Neural progenitor cell (in vitro differentiated cells): ENCODE results near the gene BRIX1. TPM values are rescaled to one million over a fixed set of nuclear protein-coding genes. Genes with fewer than 3 reads are reported as not detected.
A peak's percentile ranks its signal among the peaks of the same experiment; 100 is the strongest.

ENCODE experiments used
- DNase-seq: peaks from one replicate; pipeline ENCODE4 v3.0.0-alpha.2; 2016; ENCODE audit warnings: low spot score
- H2AFZ ChIP-seq: fragments of 200-600 bp; sonication (generic); replicated peaks from 2 replicates; pipeline ENCODE4 v1.6.1; 2016; ENCODE audit warnings: antibody characterized with exemption
- H3F3A ChIP-seq: fragments of 200-600 bp; sonication (generic); 2 replicates; pipeline ENCODE4 v1.6.1; 2016; ENCODE audit warnings: antibody characterized with exemption, low read depth
- H3K27ac ChIP-seq: fragments of 200-600 bp; sonication (generic); 2 replicates; pipeline ENCODE4 v1.5.1; 2016; ENCODE audit warnings: mild to moderate bottlenecking
- H3K27me3 ChIP-seq: fragments of 200-600 bp; sonication (generic); 2 replicates; pipeline ENCODE4 v1.6.1; 2016; ENCODE audit warnings: mild to moderate bottlenecking, moderate library complexity
- H3K36me3 ChIP-seq: fragments of 200-600 bp; sonication (generic); 2 replicates; pipeline ENCODE4 v1.5.1; 2016
- H3K4me1 ChIP-seq: fragments of 200-600 bp; sonication (generic); 2 replicates; pipeline ENCODE4 v1.6.1; 2016; ENCODE audit warnings: mixed run types
- H3K4me2 ChIP-seq: fragments of 200-600 bp; sonication (generic); 2 replicates; pipeline ENCODE4 v1.6.1; 2016
- H3K4me3 ChIP-seq: fragments of 200-600 bp; sonication (generic); 2 replicates; pipeline ENCODE4 v1.5.1; 2016
- H3K79me2 ChIP-seq: fragments of 200-600 bp; sonication (generic); 2 replicates; pipeline ENCODE4 v1.6.1; 2016; ENCODE audit warnings: low read depth
- H3K9ac ChIP-seq: fragments of 200-600 bp; sonication (generic); 2 replicates; pipeline ENCODE4 v1.6.1; 2016
- H3K9me3 ChIP-seq: fragments of 200-600 bp; sonication (generic); 2 replicates; pipeline ENCODE4 v1.5.1; 2016; ENCODE audit warnings: low read depth
- H4K20me1 ChIP-seq: fragments of 200-600 bp; sonication (generic); 2 replicates; pipeline ENCODE4 v1.6.1; 2016; ENCODE audit warnings: low read depth
- H3K27ac Mint-ChIP-seq: 3 replicates; pipeline ENCODE4 v1.8.0; 2021; ENCODE audit warnings: mixed read lengths
- H3K27me3 Mint-ChIP-seq: 2 replicates; pipeline ENCODE4 v1.8.0; 2022; ENCODE audit warnings: low read depth, mild to moderate bottlenecking, inconsistent platforms, moderate library complexity, mixed read lengths; ENCODE audit not compliant: insufficient read depth
- H3K36me3 Mint-ChIP-seq: 3 replicates; pipeline ENCODE4 v1.8.0; 2021; ENCODE audit warnings: mixed read lengths
- H3K4me1 Mint-ChIP-seq: 3 replicates; pipeline ENCODE4 v1.8.0; 2021; ENCODE audit warnings: mixed read lengths
- H3K4me3 Mint-ChIP-seq: 3 replicates; pipeline ENCODE4 v1.8.0; 2021; ENCODE audit warnings: mild to moderate bottlenecking, moderate library complexity, mixed read lengths
- H3K9me3 Mint-ChIP-seq: 3 replicates; pipeline ENCODE4 v1.8.0; 2020; ENCODE audit warnings: mixed read lengths
- CTCF ChIP-seq: fragments of 200-600 bp; sonication (generic); IDR thresholded peaks from 2 replicates; pipeline ENCODE4 v1.5.1; 2017; ENCODE audit warnings: antibody characterized with exemption, mild to moderate bottlenecking
- EZH2 ChIP-seq: fragments of 200-600 bp; sonication (generic); IDR thresholded peaks from 2 replicates; pipeline ENCODE4 v1.6.1; 2017; ENCODE audit warnings: antibody characterized with exemption, mild to moderate bottlenecking, moderate library complexity
- EZH2phosphoT487 ChIP-seq: fragments of 200-600 bp; sonication (generic); IDR thresholded peaks from 2 replicates; pipeline ENCODE4 v1.6.1; 2017; ENCODE audit warnings: antibody characterized with exemption
- total RNA-seq: library from RNA; depleted of rRNA; stranded (reverse); fragments of >200 nt; gene quantifications from 2 replicates; pipeline ENCODE4 v1.2.3, GENCODE V29; 2015; ENCODE audit warnings: low replicate concordance

The BRIX1 gene
- total RNA-seq, 1 donor from 2014 or later = 61.2 TPM

GRCh38 chr5:34895641-34896419 lies 19.7 kb upstream of the BRIX1 start:
- H4K20me1 ChIP-seq = no peaks in the 10 kb centered on the region
- H3F3A ChIP-seq = peaks cover 6% of the 10 kb centered on the region
- no peaks in the 10 kb centered on the region for H3K4me1 ChIP-seq
- no peaks in the 10 kb centered on the region for H3K79me2 ChIP-seq
- H3K4me2 ChIP-seq = no peak overlapping the region
- no peaks in the 10 kb centered on the region for H3K36me3 ChIP-seq
- peak; percentile 7 for DNase-seq
- H3K27me3 ChIP-seq = no peaks in the 10 kb centered on the region
- H3K27ac ChIP-seq = no peak overlapping the region
- H2AFZ ChIP-seq = no peak overlapping the region
- Mint-ChIP-seq H3K9me3 (no peaks in the 10 kb centered on the region), H3K27ac (no peak overlapping the region), H3K4me1 (no peaks in the 10 kb centered on the region), H3K4me3 (no peak overlapping the region), H3K27me3 (peaks cover 2% of the 10 kb centered on the region), H3K36me3 (peaks cover 2% of the 10 kb centered on the region)
- TF ChIP-seq CTCF (no peak), EZH2 (no peak), EZH2phosphoT487 (no peak)
- H3K4me3 ChIP-seq = no peak overlapping the region
- no peaks in the 10 kb centered on the region for H3K9me3 ChIP-seq
- no peak overlapping the region for H3K9ac ChIP-seq

GRCh38 chr5:34897646-34898045 lies 17.9 kb upstream of the BRIX1 start:
- no peak overlapping the region for H3K4me2 ChIP-seq
- H3K27ac Mint-ChIP-seq = no peak overlapping the region

GRCh38 chr5:34898258-34898895 lies 17.1 kb upstream of the BRIX1 start:
- H3K4me2 ChIP-seq = no peak overlapping the region
- no peak overlapping the region for H3K27ac ChIP-seq

More at GRCh38 chr5:34897646-34898045, 17.9 kb upstream of the BRIX1 start:
- TF ChIP-seq EZH2 = no peak
- no peak for TF ChIP-seq CTCF
- TF ChIP-seq EZH2phosphoT487 = no peak
- no peaks in the 10 kb centered on the region for H3K9me3 Mint-ChIP-seq
- DNase-seq = no peak
- Histone ChIP-seq H3F3A (peaks cover 6% of the 10 kb centered on the region), H3K27ac (no peak overlapping the region), H3K36me3 (no peaks in the 10 kb centered on the region), H3K4me1 (no peaks in the 10 kb centered on the region), H3K9ac (no peak overlapping the region), H4K20me1 (no peaks in the 10 kb centered on the region), H3K79me2 (no peaks in the 10 kb centered on the region), H3K9me3 (no peaks in the 10 kb centered on the region), H2AFZ (no peak overlapping the region), H3K27me3 (no peaks in the 10 kb centered on the region), H3K4me3 (no peak overlapping the region)
- H3K36me3 Mint-ChIP-seq = peaks cover 2% of the 10 kb centered on the region
- H3K4me3 Mint-ChIP-seq = no peak overlapping the region
- H3K27me3 Mint-ChIP-seq = peaks cover 2% of the 10 kb centered on the region
- no peaks in the 10 kb centered on the region for H3K4me1 Mint-ChIP-seq

More at GRCh38 chr5:34898258-34898895, 17.1 kb upstream of the BRIX1 start:
- Mint-ChIP-seq H3K4me3 (no peak overlapping the region), H3K4me1 (no peaks in the 10 kb centered on the region), H3K9me3 (no peaks in the 10 kb centered on the region), H3K27me3 (peaks cover 2% of the 10 kb centered on the region), H3K27ac (no peak overlapping the region), H3K36me3 (peaks cover 2% of the 10 kb centered on the region)
- Histone ChIP-seq H2AFZ (no peak overlapping the region), H3K4me3 (no peak overlapping the region), H3K9me3 (no peaks in the 10 kb centered on the region), H3K79me2 (no peaks in the 10 kb centered on the region), H3K27me3 (no peaks in the 10 kb centered on the region), H3K9ac (no peak overlapping the region), H3K36me3 (no peaks in the 10 kb centered on the region), H3K4me1 (no peaks in the 10 kb centered on the region), H3F3A (peaks cover 6% of the 10 kb centered on the region), H4K20me1 (no peaks in the 10 kb centered on the region)
- TF ChIP-seq EZH2 (no peak), CTCF (peak; percentile 93)
- DNase-seq = peak; percentile 82
